HG02885 (cell line): ENCODE results near the gene IL17D.
A peak's percentile ranks its signal among the peaks of the same experiment; 100 is the strongest.

Experiments used
- ATAC-seq: cut with Tn5 transposase; IDR thresholded peaks from one replicate; pipeline ENCODE4 v1.9.1; 2021; ENCODE audit warnings: mild to moderate bottlenecking; ENCODE audit not compliant: unreplicated experiment, poor library complexity

Gene IL17D

GRCh38 chr13:20686863-20687579 is 16.5 kb upstream of the IL17D start:
- ATAC-seq: no peak

- no peak for ATAC-seq
Measured at GRCh38 chr13:20689291-20689690, 14.2 kb upstream of the IL17D start.

GRCh38 chr13:20691616-20692015 is 11.9 kb upstream of the IL17D start:
- ATAC-seq: no peak

GRCh38 chr13:20696073-20696472 is 7.4 kb upstream of the IL17D start:
- ATAC-seq: no peak

- no peak for ATAC-seq
Measured at GRCh38 chr13:20699715-20700114, 3.8 kb upstream of the IL17D start.

- no peak for ATAC-seq
Measured at GRCh38 chr13:20700288-20700687, 3.2 kb upstream of the IL17D start.

GRCh38 chr13:20701461-20701860 is 2.0 kb upstream of the IL17D start:
- ATAC-seq: no peak

- no peak for ATAC-seq
Measured at GRCh38 chr13:20702530-20702914, 977 bp upstream of the IL17D start.

- ATAC-seq: peak; percentile 88
Measured at GRCh38 chr13:20703780-20704458, 420 bp downstream of the IL17D start.

GRCh38 chr13:20704459-20705069 is 1.1 kb downstream of the IL17D start:
- no peak for ATAC-seq

- ATAC-seq: no peak
Measured at GRCh38 chr13:20706661-20707060, 3.2 kb downstream of the IL17D start.

GRCh38 chr13:20708216-20708615 is 4.7 kb downstream of the IL17D start:
- no peak for ATAC-seq

- ATAC-seq: no peak
Measured at GRCh38 chr13:20709369-20709768, 5.9 kb downstream of the IL17D start.

- no peak for ATAC-seq
Measured at GRCh38 chr13:20709782-20710181, 6.3 kb downstream of the IL17D start.

GRCh38 chr13:20711301-20712044 is 8.0 kb downstream of the IL17D start:
- no peak for ATAC-seq

- ATAC-seq: no peak
Measured at GRCh38 chr13:20713014-20713376, 9.5 kb downstream of the IL17D start.

GRCh38 chr13:20713751-20714150 is 10.3 kb downstream of the IL17D start:
- no peak for ATAC-seq

GRCh38 chr13:20714161-20714560 is 10.7 kb downstream of the IL17D start:
- ATAC-seq: no peak

GRCh38 chr13:20714563-20715329 is 11.2 kb downstream of the IL17D start:
- no peak for ATAC-seq

GRCh38 chr13:20715330-20715712 is 11.8 kb downstream of the IL17D start:
- ATAC-seq: no peak
